GM04503 (cell line): ENCODE data around the gene MITF.
"Not testable (repeated sequence)": the region's sequence is repeated elsewhere in the genome, so short reads cannot be mapped to it uniquely, and the experiment has no call there.

Experiments used
- DNase-seq: peaks from one replicate; pipeline ENCODE4 v3.0.0-alpha.2; 2012; ENCODE audit warnings: low read depth

Gene MITF

DNA sequence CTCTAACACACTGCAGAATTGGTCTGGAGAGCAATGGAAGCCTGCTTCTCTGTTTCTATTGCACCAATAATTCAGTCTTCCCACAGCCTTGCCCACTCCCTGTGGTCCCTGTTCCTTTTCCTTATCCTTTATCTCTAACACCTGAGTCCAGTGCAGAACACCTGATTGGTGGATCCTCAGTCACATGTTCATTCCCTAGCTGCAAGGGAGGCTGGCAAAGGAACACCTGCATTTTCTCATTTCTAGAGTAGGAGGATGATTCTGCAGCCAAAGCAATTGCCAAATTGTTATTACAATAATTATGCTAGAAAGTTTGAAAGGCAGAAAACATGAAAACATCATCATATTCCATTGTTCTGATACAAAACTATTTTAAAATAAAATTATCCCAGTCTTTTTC is 176.5 kb downstream of the MITF start:
- no peak for DNase-seq

DNA sequence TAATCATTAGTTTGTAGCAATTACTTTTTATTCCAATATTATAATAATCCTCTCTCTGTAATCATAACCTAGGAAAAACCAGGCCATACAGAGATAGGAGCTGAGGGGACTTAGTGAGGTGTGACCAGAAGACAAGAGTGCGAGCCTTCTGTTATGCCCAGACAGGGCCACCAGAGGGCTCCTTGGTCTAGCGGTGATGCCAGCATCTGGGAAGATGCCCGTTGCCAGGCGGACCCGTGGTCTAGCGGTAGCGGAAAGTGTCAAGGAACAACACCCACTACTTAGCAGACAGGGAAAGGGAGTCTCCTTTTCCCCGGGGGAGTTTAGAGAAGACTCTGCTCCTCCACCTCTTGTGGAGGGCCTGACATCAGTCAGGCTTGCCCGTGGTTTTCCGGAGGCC is 180.7 kb downstream of the MITF start:
- not testable (repeated sequence) for DNase-seq

DNA sequence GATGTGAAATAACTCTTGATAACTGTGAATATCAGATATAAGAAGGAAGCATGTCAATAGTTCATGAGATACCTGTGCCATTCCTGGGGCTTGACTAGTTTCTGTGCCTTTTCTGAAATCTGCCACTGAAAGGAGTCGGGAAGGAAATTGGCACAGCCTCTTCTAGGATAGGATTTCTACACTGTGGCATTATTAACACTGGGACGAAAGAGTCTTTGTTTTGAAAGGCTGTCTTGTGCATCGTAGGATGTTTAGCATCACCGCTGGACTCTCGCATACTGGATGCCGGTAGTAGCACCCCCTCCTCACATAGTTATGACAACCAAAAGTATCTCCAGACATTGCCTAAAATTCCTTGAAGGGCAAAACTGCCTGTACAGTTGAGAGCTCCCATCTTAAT is 182.4 kb downstream of the MITF start:
- DNase-seq: no peak

DNA sequence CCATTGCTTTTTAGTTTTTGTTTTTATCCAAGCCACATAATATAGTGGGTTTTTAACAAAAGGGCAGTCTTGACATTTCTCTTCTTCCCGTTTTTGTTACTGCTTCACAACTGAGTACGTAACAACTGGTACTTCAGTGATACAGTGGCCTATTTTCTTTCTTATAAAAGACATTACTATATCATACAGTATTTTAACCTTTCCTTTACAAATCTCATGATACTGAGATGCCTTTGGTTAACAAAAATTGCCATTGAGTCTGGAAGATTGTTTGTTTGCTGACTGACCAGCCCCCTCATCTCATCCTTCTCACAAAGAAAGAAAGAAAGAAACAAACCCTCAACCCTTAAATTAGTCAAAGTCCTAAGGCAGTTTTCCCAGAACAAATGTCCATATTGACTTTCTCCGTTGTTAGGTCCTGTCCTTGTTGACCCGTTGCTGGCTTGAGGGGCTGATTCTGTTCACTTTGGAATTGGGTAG is 183.3 kb downstream of the MITF start:
- no peak for DNase-seq

DNA sequence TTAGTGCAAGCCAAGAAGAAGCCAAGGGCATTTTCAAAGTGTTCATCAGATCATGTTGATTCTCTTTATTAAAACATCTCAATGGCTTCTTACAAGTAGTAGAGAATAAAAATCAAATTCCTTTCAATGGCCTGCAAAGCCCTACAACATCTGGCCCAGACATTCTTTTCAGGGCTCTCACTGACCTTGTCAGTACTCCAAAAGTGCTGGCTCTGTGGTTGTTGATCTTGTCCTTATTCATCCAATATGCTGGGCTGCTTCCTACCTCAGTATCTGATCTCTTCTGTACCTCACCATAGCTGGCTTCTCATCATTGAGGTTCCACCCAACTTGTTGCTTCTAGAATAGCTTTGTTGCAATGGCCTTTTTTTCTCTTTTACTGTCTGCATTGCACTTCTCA is 186.2 kb downstream of the MITF start:
- no peak for DNase-seq

DNA sequence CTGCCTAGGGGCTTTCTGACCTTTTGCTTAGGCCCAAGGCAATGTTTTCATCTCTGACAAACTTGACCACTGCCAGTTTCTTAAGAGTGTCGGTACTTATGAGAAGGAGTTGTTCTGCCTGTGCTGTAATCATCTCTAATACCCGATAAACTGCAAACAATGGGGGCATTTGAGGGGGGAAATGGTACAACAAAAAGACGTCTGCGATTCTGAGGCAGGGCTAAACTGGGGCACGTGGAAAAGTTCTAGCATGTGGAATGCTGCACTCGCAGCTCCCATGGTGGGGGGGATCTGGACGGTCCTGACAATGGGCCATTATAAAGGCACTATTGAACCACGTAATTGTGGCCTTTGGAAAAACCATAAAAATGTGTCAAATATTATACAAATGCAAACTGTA is 187.1 kb downstream of the MITF start:
- DNase-seq: no peak

DNA sequence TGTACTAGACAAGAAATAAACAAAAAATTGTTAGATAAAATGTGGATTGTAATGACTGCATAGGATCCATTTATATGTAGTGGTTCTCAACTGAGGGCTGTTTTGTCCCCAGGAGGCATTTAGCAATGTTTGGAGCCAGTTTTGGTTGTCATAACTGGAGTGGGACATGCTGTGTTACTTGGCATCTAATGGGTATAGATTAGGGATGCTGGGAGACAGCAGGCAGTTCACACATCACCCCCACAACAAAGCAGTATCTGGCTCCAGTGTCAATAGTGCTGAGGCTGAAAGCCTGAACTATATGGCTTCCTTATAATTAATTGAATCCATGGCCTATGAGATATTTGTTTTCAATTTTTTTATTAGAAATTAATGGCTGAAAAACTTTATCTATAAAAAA is 188.3 kb downstream of the MITF start:
- no peak for DNase-seq

DNA sequence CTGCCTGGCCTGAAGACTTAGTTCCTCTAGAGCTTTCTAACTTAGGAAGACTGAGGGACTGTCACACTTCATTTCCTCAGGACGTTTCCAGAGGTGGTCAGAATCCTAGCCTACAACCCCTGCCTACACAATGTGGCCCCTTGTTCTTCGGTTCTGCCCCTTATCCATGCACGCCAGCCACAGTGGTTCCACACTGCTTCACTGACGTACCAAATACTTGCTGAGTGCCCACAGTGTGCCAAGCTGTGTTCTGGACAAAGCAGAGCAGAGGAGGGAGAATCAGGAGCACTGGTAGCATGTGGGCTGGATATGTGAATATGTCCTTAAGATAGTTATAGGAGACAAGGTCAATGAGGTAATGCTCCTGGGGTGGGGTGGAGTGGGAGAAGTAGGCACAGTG is 189.8 kb downstream of the MITF start:
- no peak for DNase-seq

DNA sequence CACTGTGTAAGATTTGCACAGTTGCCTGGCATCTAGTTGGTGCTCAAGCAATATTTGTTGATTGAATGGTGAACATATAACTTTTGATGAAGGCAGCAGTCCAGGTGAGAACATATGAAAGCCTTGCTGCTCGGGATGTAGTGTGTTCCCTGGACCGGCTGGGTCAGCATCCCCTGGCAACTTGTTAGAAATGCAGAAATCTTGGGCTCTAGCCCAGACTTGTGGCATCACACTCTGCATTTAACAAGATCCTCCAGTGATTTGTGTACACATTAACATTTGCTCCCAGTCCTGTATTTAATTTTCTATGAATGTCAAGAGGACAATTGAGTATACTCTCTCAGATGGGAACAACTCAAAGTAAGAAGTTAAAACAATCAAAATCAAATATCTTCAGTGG is 191.3 kb downstream of the MITF start:
- no peak for DNase-seq

DNA sequence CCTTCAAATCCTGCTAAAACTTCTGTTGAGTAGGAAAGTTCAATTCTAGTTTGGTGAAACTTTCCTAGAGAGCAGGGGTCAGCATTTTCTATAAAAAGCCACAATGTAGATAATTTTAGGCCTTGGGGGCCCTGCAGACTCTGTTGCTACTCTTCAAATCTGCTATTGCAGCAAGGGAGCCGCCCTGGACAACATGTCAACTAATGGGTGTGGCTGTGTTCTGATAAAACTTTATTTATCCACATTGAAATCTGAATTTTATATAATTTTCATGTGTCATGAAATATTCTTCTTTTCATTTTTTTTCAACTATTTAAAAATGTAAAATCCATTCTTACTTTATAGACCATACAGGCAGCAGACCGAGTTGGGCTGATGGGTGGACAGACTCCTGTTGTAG is 192.8 kb downstream of the MITF start:
- no peak for DNase-seq

DNA sequence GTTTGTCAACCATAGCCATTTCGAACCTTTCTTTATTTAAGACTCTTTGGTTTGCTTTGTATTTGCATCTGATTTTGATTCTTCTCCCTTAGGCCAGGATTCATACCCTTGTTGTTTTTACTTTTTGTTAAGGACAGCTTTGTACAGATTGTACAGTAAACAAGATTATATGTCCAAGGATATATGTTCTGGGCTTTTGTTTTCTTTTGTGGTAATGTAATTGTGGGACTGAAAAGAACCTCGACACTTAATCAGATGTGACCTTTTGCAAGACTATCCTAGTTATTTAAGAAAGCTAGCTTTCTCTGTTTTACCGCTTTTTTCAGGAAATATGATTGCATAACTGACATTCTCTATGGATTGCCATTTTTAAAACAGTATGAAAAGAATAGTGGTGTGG is 193.2 kb downstream of the MITF start:
- no peak for DNase-seq

DNA sequence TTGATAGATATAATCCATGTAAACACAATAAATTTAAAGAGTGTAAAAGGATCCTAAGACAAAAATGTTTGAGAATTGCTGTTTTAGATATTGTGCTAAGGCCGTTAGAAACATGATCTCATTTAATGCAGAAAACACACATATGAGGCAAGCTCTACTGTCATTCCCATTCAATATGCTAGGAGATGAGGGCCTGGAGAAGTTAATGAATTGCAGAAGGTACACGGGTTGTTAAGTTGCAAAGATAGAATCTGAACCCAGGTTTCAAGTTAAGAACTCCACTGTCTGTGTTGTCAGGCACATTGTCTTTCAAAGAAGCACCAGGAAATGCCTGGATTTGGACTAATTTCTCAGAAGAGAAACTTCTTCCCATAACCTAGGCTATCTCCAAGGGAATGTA is 195.1 kb downstream of the MITF start:
- no peak for DNase-seq

DNA sequence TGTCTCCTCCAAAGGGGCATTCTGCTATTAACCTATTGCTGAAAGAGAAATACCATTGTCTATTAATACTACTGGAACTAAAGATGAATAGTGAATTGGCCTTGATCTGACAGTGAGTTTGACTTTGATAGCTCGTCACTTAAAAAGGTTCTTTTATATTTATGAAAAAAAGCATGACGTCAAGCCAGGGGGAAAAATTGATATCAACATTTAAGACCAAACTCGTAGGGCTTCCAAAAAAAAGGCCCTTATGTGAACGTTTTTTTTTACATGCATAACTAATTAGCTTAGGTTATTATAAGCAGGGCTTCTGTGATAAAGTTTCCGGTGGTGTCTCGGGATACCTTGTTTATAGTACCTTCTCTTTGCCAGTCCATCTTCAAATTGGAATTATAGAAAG is 197.0 kb downstream of the MITF start:
- DNase-seq: no peak

DNA sequence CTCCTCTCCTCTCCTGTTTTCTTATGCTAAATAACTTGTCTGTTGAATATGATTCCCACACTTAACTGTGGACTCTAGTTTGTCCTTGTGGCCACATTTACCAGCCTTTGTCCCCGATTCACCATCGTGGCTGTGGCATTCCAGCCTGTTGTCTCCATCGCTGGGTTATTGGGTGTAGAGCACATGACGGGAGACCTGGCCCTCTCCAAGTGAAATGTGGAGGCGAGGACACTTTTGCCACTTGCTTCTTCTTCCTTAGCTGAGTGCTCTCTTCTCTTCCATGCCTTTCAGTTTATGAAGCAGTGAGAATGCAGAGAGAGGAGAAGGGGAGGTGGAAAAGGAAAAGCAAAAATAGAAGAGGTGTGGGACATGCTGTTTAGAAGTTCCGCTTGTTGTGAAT is 198.8 kb downstream of the MITF start:
- DNase-seq: no peak

DNA sequence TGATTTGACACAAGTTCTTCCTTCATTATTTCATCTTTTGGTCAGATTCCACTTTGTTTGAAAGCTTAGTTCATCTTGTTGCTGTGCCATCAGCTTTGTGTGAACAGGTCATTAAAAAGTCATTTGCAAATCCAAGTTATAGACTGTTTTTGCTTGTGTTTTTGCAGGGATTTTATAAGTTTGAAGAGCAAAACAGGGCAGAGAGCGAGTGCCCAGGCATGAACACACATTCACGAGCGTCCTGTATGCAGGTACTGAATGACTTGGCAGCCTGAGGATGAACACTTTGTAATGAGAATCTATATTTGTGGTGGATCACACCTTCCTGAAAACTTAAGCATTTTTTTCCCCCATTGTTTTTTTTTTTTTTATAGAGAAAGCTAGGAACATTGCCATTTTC is 199.7 kb downstream of the MITF start:
- DNase-seq: no peak

DNA sequence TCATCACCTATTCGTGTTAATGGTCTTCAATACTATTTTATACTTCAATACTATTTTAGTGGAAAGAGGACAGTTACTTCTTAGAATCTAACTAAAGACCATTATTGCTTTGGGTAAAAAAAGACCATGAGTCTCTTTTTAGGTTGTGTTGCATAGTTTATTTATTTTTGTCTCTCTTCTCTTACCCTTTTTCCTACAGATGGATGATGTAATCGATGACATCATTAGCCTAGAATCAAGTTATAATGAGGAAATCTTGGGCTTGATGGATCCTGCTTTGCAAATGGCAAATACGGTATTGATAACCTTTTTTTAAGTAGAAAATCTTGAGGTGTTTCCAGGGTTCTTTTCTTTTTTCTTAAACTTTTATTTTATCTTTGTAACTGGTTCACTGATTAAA is 201.8 kb downstream of the MITF start:
- DNase-seq: no peak

DNA sequence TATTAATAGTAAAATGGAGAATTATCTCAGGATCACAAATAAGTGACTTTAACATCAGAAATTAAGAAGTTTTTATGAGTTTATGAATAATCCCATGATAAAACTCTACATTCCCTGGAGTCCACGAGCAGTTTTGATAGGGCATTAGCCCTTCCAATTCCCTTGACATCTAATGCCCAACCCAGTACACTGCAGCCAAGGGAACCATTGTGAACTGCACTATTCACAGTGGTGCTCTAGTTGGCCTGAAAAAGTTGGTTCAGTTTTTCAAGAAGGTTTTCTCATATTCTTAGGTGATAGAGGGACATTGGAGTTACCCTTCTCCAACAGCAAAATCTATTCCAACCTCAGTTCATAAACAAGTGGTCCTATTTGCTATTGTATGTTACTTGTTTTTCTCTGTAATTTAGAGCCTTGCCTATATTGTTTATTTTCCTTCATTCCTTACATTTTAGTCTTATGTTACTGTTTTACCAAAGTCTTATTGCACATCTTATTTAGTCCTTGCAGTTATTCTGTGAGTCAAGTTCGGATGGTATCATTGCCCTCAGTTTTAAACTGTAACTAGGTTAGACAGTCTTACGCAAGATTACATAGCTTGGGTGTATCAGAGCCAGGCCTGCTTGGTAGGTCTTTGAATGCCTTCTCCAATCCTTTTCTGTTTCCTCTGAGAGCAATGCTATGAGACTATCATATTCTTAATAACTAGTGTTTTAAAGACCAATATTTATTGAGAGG is 202.3 kb downstream of the MITF start:
- no peak for DNase-seq

DNA sequence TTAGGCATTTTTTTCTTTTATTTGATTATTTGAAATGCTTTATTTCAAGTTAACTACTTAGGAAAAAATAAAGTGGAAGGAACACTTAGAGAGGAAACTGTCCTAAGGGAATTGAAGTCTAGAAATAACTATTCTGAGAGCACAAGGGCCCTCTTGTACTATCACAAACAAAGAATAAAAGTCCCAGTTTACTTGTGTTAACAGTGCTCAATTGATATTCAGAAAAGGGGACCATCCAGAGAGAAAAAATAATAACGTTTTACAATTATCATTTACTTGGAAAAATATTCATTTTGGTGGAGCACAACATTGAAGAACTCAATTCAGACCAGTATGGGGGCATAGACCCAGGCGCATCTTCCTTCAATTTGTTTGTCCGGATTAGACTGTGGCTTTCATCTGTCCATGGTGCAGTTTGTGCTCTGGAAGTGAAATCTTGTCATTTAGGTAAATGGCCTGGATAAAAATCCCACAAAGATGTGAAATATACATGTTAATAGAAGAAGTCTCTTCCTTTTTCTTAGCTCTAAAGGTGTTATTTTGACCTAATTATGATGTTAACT is 205.7 kb downstream of the MITF start:
- DNase-seq: no peak

DNA sequence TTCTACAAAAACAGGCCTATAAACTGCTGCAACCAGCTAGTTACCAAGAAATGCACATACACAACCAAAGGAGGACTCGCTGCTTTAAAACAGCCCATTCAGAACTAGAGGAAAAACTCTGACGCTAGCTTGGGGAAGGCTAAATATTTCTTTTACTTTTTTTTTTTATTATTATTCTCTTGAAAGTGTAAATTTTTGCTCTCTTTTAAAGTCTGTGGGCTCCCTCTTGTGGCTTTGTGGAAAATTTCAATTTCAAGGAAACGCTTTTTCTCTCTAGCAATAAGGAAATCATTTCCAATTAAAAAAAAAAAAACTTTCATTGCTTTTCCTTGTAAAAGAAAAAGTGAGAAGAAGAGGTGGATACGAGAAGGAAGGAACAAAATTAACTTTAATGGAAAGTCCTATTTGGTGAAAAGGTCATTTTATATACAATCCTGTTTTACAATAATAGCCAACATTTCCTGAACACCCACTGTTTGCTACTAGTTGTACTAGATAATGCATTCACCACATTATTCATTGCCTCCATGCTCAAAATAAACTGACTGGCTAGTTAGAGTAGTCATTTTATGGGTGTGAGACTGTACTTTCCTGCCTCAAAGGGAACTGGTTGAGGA is 209.1 kb downstream of the MITF start:
- DNase-seq: peak; percentile 4

DNA sequence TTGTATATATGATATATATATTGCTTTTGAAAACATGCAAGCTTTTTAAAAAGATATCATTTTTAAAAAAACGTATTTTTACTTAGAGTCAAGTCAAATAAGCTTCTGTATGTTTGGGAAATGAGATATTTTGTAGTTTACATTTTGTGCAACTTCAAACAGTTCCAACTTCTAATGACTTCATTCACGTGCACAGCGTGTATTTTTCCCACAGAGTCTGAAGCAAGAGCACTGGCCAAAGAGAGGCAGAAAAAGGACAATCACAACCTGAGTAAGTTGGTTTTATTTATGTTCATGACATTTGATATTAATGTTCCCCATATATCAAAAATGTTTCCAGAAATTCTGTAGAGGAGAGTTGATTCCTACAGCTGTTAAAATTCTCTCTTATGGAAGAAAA is 212.4 kb downstream of the MITF start:
- no peak for DNase-seq

DNA sequence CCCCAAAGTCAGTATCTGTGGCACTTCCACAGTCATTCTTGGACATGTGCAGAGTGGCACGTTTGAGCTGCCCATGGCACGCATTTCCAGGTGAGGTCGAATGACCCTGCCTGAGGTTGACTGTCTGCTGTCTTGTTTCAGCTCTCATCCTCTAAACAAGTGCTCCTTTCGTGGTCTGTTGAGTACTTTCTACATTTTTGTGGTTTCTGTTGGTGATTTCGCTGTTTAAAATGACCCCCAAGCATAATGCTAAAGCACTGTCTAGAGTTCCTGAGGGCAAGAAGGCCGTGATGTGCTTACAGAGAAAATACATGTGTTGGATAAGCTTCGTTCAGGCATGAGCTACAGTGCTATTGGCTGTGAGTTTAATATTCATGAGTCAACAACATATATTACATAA is 220.3 kb downstream of the MITF start:
- no peak for DNase-seq

DNA sequence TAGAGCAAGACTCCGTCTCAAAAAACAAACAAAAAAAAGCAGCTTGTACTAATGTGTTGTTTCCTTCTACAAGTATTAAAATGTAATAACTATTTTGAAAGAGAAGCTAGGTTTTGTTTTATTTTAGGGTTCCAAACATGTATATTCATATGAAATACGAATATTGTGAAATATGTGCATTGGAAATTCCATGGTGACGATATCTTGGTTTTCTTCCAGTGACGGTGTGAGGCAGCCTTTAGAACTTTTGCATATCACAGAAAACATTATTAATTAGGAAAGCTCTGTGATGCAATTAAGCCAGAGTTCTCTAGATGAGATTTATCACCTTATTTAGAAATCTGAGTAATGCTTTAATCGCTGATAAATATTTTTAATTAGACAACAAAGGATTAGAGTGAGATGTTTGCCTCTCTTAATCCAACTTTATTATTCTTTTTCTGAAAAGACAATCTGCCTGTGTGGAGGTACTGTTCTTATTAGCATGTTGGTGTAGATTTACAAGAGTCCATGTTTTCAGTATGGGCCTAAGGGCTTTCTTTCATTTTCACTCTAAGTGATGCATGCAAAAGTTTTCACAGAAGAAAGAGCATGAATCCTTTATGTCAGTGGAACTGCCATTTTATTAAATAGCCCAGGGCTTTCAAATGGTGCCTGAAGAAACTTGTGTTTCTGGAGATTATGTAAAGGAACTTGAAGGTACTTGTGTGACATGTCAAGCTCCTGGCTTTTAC is 222.6 kb downstream of the MITF start:
- no peak for DNase-seq

DNA sequence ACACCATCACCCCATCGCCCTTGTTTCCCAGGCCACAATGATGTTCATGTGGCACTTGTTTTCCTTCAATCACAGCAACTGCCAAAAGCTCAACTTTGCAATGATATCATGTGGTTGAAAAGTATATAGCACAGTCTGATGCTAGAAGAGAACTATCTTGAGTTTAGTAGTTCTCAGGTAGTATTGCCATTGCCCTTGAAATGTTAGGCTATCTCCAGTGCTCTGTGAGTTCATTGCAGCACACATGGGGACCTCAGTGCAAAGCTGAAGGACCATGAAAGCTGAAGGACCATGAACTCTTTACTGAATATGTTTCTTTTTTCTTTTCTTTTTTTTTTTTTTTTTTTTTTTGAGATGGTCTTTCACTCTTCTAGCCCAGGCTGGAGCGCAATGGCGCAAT is 224.4 kb downstream of the MITF start:
- DNase-seq: no peak
